Fibroblast of skin of right biceps (primary cell): Measurements from ENCODE around the gene ROR2.

Experiments used
- DNase-seq: peaks from one replicate; pipeline ENCODE4 v3.0.0-alpha.2; 2013

The ROR2 gene

GRCh38 chr9:91789941-91790340 lies 160.1 kb downstream of the ROR2 start:
- DNase-seq: no peak

DNA sequence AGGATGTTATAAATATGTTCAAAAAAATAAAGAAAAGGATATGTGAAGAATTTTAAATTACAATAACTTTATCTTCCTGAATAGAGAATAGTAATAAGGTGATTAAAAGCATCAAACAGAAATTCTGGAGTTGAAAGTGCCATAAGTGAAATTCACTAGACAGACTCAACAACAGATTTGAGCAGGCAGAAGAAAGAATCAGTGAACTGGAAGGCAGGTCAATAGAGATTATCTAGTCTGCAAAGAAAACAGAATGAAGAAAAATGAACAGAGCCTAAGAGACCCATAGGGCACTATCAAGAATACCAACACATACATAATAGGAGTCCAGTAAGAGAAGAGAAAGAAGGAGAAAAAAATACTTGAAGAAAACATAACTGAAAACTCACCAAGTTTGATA lies 162.1 kb downstream of the ROR2 start:
- no peak for DNase-seq

DNA sequence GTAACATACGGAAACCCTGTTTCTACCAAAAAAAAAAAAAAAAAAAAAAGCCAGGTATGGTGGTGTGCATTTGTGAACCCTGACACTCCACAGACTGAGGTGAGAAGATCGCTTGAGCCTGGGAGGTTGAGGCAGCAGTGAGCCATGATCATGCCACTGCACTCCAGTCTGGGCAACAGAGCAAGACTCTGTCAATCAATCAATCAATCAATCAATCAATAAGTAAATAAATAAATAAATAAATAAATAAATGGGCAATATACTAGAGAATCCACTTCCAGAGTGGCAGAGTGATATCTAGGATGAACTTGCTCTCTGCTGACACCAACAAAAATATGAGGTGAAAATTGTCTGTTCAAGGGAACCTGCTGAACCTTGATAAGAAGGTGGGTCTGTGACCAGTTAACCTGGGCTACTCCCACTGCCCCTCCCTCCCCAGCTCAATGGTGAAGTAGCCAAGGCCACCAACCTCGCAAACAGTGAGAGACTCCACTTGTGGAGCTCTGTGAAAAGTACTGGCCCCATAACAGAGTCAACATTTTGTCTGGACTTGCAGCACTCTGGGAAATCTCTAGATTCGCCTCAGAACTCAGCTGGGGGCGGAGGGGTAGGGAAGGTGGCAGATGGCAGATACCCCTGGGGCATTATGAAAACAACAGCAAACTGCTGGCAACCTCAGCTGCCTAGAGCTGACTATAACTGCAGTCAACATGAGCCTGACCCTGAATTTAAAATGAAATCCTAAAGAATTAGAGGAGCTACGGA lies 163.7 kb downstream of the ROR2 start:
- no peak for DNase-seq

DNA sequence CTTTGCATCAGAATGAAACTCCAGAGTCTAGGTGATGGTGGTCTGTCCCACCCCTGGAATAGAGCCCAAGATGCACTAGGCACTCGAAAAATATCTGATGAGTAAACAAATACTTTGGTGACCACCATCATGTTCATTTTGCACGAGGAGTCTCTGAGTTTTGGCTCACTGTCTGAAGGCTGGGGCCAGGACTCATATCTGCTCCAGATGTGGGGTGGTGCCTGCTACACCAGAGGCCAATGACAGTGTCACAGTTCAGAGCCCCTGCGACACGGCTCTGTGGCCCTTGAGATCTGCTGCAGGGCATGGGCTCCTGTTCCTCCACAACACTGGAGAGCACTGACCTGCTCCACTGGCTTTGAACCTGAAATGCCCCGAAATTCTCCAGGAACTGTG lies 164.6 kb downstream of the ROR2 start:
- peak; percentile 37 for DNase-seq

- no peak for DNase-seq
Measured at GRCh38 chr9:91784673-91785446, 165.2 kb downstream of the ROR2 start.

GRCh38 chr9:91783876-91784672 lies 166.0 kb downstream of the ROR2 start:
- DNase-seq: no peak

GRCh38 chr9:91783411-91783810 lies 166.6 kb downstream of the ROR2 start:
- no peak for DNase-seq

DNA sequence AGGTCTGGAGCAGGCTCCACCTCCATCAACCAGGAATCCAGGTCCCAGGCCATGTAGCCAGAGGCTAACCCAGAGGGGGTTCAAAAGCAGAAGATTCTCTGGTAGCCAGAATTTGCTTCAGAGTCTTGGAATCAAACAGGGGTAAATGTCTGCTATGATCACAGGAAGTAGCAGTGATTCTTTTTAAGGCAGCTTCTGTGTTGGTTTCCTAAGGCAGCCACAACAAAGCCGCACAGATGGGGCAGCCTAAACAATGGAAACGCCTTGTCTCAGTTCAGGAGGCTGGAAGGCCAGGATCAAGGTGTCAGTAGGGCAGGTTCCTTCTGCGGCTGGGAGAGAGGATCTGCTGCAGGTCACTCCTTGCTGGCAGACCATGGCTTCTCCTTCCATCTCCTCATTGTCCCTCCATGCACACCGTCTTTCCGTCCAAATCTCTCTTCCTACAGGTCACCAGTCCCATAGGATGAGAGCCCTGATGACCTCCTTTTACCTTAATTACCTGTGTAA lies 167.3 kb downstream of the ROR2 start:
- no peak for DNase-seq

- no peak for DNase-seq
Measured at GRCh38 chr9:91781906-91782305, 168.1 kb downstream of the ROR2 start.

- DNase-seq: no peak
Measured at GRCh38 chr9:91781116-91781515, 168.9 kb downstream of the ROR2 start.

DNA sequence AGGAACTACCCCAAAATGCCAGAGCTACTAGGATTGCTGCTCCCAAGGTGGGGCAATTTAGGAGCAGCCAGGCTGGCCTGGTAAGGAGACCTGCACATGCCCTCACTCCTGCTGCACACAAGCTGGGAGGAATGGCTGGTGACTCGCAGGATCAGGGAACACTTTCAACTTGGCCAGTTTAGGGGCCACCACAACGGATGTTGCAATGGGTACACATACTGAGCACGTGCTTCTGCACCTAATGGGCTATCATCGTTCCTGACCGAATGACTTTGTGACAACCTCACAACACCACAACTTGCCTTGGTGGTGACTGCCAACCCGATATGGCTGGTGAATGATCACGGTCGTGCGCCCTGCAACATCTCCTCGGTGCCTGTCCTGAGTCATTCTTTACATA lies 172.0 kb downstream of the ROR2 start:
- peak; percentile 66 for DNase-seq

GRCh38 chr9:91777292-91777830 lies 172.7 kb downstream of the ROR2 start:
- DNase-seq: peak; percentile 92

DNA sequence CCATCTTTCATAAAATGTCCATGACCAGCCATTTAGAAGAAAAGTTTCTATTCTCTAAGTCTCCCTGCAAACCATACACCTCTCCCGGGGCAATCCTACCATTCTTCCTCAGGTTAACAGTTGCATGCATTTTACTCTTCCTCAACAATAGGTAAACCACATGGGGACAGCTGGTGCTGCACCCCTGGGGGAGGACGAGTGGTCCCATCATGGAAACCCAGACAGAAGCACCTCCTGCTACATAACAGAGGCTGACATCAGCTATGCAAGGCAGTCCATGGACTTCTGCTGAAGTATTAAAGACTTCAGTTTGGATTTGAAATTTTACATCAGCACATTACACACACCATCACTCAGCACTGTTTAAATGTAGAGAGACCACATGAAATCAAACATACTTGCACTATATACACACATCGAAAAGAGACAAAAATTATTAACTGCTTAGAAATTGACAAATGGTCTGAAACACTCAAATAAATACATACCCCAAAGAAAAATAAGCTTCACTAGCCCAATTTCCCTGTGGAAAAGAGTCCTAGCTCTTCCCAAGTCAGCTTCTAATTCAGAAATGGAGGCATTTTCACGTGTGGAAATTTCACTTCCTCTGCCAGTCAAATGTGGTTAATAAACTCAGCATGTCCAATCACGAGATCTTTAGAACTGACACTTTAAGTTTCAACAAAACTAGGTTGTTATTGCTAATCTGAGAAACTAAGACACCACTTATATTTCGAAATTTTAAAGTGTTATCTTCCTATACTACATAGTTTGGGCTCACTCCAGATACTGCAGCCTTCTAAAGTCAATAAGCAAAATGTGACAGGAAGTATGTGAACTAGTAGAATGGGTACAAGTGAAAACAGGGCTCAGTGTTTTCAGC lies 173.4 kb downstream of the ROR2 start:
- DNase-seq: peak; percentile 68

DNA sequence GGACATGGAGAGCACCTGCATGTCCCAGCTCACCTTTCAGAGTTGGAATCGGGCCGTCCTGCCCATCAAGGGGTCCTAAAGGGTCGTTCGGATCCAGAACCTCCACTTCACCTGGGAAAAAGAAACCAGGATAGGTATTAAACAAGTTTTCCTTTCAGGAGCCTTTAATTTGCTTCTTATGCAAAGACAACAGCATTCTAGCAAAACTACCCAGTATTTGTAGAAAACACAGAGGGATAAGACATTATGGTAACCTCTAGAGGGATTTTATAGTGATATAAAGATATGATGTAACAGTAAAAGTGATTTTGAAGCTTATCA lies 174.4 kb downstream of the ROR2 start:
- DNase-seq: no peak

DNA sequence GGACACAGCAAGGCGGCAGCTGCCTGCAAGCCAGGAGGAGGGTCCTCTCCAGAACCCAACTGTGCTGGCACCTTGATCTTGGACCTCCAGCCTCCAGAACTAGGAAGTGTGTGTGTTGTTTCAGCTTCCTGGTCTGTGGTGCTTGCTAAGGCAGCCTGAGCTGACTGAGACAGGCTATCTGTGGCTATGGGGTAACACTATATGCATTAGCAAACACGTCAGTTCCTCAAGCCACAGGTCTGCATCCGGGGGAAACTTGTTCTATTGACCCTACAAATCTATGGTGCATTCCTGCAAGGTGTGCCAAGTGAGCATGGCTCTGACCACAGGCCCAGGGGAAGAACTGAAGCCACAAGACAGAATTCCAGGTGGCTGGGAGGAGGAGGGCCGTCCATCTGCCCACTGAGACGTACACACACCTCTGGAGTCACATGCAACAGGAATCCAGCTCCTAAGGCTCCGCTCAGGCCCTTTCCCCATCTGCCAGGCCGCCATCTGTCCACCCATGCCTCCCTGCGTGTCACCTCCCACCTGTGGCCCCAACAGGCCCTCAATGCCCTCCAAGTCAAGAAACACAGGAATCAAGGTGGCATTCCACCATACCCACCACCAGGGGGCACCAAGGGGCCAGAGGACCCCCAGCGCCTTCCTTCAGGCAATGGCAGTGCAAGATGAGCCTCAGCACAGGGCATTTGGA lies 174.9 kb downstream of the ROR2 start:
- DNase-seq: peak; percentile 63

GRCh38 chr9:91773156-91773555 lies 176.9 kb downstream of the ROR2 start:
- DNase-seq: peak; percentile 73

DNA sequence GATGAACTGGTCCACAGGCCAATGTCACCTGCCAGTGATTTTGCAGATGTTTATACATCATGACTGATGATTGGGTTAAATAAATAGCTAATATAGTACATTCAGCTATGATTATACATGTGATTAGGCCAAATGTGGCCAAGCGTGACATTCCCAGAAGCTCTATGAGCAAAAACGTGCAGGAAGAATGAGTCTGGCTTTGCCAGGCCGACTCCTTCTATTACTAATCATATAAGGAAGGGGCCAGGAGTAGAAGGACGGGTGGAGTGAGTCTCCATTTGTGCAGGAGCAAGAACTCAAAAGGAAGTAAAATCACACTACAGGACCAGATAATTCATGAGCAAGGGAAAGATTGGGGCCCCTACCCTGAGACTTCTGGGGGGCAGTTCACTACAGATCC lies 178.2 kb downstream of the ROR2 start:
- DNase-seq: peak; percentile 68

GRCh38 chr9:91771027-91771426 lies 179.0 kb downstream of the ROR2 start:
- peak; percentile 96 for DNase-seq

GRCh38 chr9:91770229-91770628 lies 179.8 kb downstream of the ROR2 start:
- DNase-seq: no peak

DNA sequence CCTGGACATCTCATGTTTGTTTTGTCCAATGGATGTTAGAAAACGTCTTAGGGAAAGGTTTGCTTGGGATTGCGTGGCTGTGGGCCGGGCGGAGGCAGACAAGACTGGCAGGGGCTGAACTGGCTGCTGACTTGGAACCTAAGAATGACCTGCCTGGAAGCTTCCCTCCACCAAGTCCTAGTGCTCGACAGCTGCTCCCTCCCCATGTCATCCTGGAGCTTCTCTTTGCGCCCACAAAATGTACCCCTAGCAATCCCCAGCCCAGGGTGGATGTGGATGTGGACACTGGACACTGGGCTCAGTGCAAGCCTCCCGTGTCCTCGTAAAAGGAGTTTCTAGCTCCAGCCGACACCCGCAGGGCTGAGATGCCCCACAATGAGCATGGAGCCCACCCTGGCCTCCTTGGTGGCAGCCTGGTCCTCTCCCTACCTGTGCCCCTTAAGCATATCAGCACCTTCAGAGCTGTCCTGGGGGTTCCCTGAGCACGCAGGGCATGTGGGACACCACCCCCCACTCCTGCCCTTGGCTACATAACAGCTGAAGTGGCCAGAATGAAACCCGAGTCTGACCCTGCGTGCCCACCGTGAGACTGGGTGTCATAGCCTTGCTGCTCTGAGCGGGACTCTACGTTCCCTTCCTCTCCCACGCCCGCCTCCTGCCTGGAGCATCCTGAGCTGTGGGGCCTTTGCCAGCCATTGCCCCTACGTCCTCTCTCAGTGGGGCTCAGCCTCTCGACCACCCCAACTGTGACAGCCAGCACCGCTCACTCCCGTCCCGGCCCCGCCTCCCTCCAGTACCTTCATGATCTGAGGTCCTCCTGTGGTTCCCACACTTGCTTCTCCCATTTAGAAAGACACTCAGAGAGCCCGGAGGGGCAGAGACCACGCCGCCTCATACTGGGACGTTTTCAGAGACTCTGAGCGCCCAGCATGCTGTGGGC lies 180.8 kb downstream of the ROR2 start:
- no peak for DNase-seq
